ENCODE measurements around the gene DNAH2.

DNA sequence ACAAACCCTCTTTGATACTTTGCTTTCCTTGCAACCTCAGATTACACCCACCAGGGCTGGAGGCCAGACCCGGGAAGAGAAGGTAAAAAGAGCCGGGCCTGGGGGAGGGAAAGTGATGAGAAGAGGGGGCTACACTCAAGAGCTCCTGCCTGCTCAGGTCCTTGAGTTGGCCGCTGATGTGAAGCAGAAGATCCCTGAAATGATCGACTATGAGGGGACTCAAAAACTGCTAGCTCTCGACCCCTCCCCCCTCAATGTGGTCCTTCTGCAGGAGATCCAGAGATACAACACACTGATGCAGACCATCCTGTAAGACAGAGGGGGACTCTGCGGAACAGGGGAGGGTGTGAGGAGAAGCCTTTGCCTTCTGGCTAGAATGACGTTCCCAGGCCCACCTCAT lies 113.7 kb downstream of the DNAH2 start:
- TF ChIP-seq, protein P1, sequence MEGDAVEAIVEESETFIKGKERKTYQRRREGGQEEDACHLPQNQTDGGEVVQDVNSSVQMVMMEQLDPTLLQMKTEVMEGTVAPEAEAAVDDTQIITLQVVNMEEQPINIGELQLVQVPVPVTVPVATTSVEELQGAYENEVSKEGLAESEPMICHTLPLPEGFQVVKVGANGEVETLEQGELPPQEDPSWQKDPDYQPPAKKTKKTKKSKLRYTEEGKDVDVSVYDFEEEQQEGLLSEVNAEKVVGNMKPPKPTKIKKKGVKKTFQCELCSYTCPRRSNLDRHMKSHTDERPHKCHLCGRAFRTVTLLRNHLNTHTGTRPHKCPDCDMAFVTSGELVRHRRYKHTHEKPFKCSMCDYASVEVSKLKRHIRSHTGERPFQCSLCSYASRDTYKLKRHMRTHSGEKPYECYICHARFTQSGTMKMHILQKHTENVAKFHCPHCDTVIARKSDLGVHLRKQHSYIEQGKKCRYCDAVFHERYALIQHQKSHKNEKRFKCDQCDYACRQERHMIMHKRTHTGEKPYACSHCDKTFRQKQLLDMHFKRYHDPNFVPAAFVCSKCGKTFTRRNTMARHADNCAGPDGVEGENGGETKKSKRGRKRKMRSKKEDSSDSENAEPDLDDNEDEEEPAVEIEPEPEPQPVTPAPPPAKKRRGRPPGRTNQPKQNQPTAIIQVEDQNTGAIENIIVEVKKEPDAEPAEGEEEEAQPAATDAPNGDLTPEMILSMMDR (IDR thresholded peaks at IDR 0.05) = no peak
- no peak for TF ChIP-seq POLR2A (IDR thresholded peaks at IDR 0.05)
